B cell (primary cell): ENCODE data around the gene ERAP2. TPM values are rescaled to one million over a fixed set of nuclear protein-coding genes. Genes with fewer than 3 reads are reported as not detected.

Experiments used
- ATAC-seq: fragments of 200-7000 bp; cut with Tn5 transposase; one replicate; pipeline ENCODE4 v1.10.0; 2021; ENCODE audit warnings: low read depth, mild to moderate bottlenecking, moderate number of reproducible peaks, moderate library complexity
- CTCF ChIA-PET: fragments of 350-600 bp; sonication (Branson Sonifier 250); formaldehyde crosslinking; loops from one replicate; lab custom pipeline; 2021; ENCODE audit warnings: antibody characterized with exemption, inconsistent platforms; lab: Charles Lee
- POLR2A ChIA-PET: fragments of 350-600 bp; sonication (Branson Sonifier 250); formaldehyde crosslinking; loops from one replicate; lab custom pipeline; 2021; ENCODE audit warnings: antibody characterized with exemption; lab: Charles Lee
- DNase-seq: peaks from one replicate; pipeline ENCODE4 v3.0.0; 2013
- H2AFZ ChIP-seq: 2 replicates; pipeline ENCODE4 v1.6.1; 2012; ENCODE audit warnings: mild to moderate bottlenecking, low read depth, low read length; ENCODE audit not compliant: insufficient read depth, poor library complexity, severe bottlenecking
- H3K27ac ChIP-seq, 2 donors: 1 replicate in 1 of 2; 2 replicates in 1 of 2; pipeline ENCODE4 v1.5.1; 2012 to 2013; ENCODE audit warnings: low read length in 2 of 2, mild to moderate bottlenecking in 2 of 2, moderate library complexity in 1 of 2
- H3K27me3 ChIP-seq, 4 experiments: fragments of 200-600 bp in 1 of 4; sonication (generic) in 1 of 4; replicated peaks in 1 of 4; 1 replicate in 2 of 4; 2 replicates in 2 of 4; pipeline versions ENCODE4 v1.6.1 to v1.7.0; 2013 to 2016; ENCODE audit warnings: low read length in 3 of 4, mild to moderate bottlenecking in 2 of 4, mixed read lengths in 1 of 4, moderate library complexity in 1 of 4; ENCODE audit not compliant: insufficient read depth in 4 of 4, control insufficient read depth in 3 of 4; ENCODE audit errors: control extremely low read depth in 1 of 4
- H3K36me3 ChIP-seq, 2 experiments: replicated peaks in 1 of 2; 1 replicate in 1 of 2; 2 replicates in 1 of 2; pipeline versions ENCODE4 v1.6.1 to v1.7.1; 2013; ENCODE audit warnings: low read length in 1 of 2; ENCODE audit not compliant: insufficient read depth in 2 of 2, control insufficient read depth in 1 of 2; ENCODE audit errors: control extremely low read depth in 1 of 2, extremely low read depth in 1 of 2
- H3K4me1 ChIP-seq, 2 donors: fragments of 200-600 bp in 1 of 2; sonication (generic) in 1 of 2; 1 replicate in 1 of 2; 2 replicates in 1 of 2; pipeline versions ENCODE4 v1.5.1 to v1.6.1; 2013 to 2017; ENCODE audit warnings: low read length in 2 of 2; ENCODE audit not compliant: control insufficient read depth in 2 of 2, insufficient read depth in 2 of 2
- H3K4me2 ChIP-seq: replicated peaks from 2 replicates; pipeline ENCODE3; 2012; ENCODE audit warnings: mild to moderate bottlenecking, low read depth, low read length; ENCODE audit not compliant: poor library complexity, severe bottlenecking
- H3K4me3 ChIP-seq, 5 experiments: fragments of 200-600 bp in 1 of 5; sonication (generic) in 1 of 5; 1 replicate in 3 of 5; 2 replicates in 2 of 5; pipeline versions ENCODE4 v1.5.1 to v1.7.0; 2011 to 2016; ENCODE audit warnings: low read length in 4 of 5, mild to moderate bottlenecking in 4 of 5, low read depth in 2 of 5, control low read depth in 1 of 5, moderate library complexity in 1 of 5; ENCODE audit not compliant: insufficient read depth in 1 of 5; ENCODE audit errors: control extremely low read depth in 1 of 5, extremely low read depth in 1 of 5
- H3K79me2 ChIP-seq: fragments of 200-600 bp; sonication (generic); one replicate; pipeline ENCODE4 v1.6.0; 2016; ENCODE audit warnings: low read length; ENCODE audit not compliant: control insufficient read depth, insufficient read depth
- H3K9ac ChIP-seq: fragments of 200-600 bp; sonication (generic); 2 replicates; pipeline ENCODE4 v1.6.1; 2017; ENCODE audit warnings: mild to moderate bottlenecking, low read length, moderate library complexity
- H3K9me3 ChIP-seq, 3 donors: one replicate each; pipeline versions ENCODE4 v1.6.1 to v1.7.1; 2013; ENCODE audit warnings: low read length in 2 of 3; ENCODE audit not compliant: control insufficient read depth in 2 of 3, insufficient read depth in 1 of 3; ENCODE audit errors: control extremely low read depth in 1 of 3
- H4K20me1 ChIP-seq: 2 replicates; pipeline ENCODE4 v1.6.0; 2012; ENCODE audit warnings: mild to moderate bottlenecking, low read length; ENCODE audit not compliant: insufficient read depth, control insufficient read depth, poor library complexity, severe bottlenecking
- H3K27ac Mint-ChIP-seq: one replicate; pipeline ENCODE4 v1.8.0; 2021; ENCODE audit warnings: mixed read lengths
- H3K27me3 Mint-ChIP-seq: one replicate; pipeline ENCODE4 v1.8.0; 2021; ENCODE audit warnings: mixed read lengths
- H3K4me1 Mint-ChIP-seq: one replicate; pipeline ENCODE4 v1.8.0; 2021; ENCODE audit warnings: mixed read lengths
- H3K4me3 Mint-ChIP-seq: one replicate; pipeline ENCODE4 v1.8.0; 2021; ENCODE audit warnings: mixed read lengths
- H3K9me3 Mint-ChIP-seq: one replicate; pipeline ENCODE4 v1.8.0; 2022; ENCODE audit warnings: mixed read lengths; ENCODE audit not compliant: insufficient read depth
- EZH2 ChIP-seq: IDR thresholded peaks from 2 replicates; pipeline ENCODE4 v1.6.1; 2012; ENCODE audit warnings: borderline replicate concordance, low read depth, mild to moderate bottlenecking, moderate library complexity, low read length; ENCODE audit not compliant: insufficient read depth, poor library complexity, severe bottlenecking
- WGBS: methylation state at CpG from one replicate; pipeline ENCODE4 v1.1.5; 2013; ENCODE audit warnings: missing lambda C conversion rate; ENCODE audit not compliant: insufficient coverage; 5-methylcytosine and 5-hydroxymethylcytosine counted together
- intact Hi-C: fragments of 100-400 bp; cut with micrococcal nuclease; formaldehyde crosslinking; loops from one replicate; pipeline ENCODE4 v1.10.0; 2022
- polyA plus RNA-seq: library from polyadenylated mRNA; depleted of rRNA; stranded (reverse); fragments of >200 nt; gene quantifications from 2 replicates; pipeline ENCODE4 v1.2.3, GENCODE V29; 2012
- total RNA-seq, 2 donors: library from RNA; stranded (reverse); fragments of 120-200 nt in 1 of 2; gene quantifications; 1 replicate in 1 of 2; 2 replicates in 1 of 2; pipeline versions ENCODE4 v1.2.3 to v1.2.4, GENCODE V29; 2013 to 2022
- TF ChIP-seq, protein P1 (sequence below): fragments of 200-600 bp; IDR thresholded peaks from one replicate; pipeline ENCODE4 v1.8.0; 2022; ENCODE audit warnings: antibody characterized with exemption, mild to moderate bottlenecking

Gene ERAP2
- total and polyA plus RNA-seq, 2 donors (not counting 1 experiment from before 2014, with no cell fraction given) = 18.5 to 74.2 TPM

DNA sequence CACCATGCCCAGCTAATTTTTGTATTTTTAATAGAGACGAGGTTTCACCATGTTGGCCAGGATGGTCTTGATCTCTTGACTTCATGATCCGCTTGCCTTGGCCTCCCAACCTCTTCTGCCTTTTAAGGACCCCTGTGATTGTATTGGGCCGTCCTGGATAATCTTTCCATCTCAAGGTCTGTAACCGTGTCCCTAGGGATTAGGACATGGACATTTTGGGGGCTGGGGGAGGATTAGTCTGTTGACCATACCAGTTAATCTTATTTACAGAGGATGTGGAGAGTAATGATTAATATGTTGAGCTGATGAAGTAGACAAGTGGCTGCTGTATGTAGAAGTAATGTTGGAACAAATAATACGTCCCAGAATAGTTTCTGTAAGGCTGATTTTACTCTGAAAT, 82.7 kb downstream of the ERAP2 start:
- Histone ChIP-seq H3K4me3 (no peak overlapping the region), H3K79me2 (peaks cover 94% of the 10 kb centered on the region), H4K20me1 (peaks cover 16% of the 10 kb centered on the region), H3K9me3 (peaks cover 0 to 5% (median 0%) of the 10 kb centered on the region in 3 donors), H2AFZ (peak overlapping the region; percentile 3), H3K27me3 (no peaks in the 10 kb centered on the region), H3K9ac (no peak overlapping the region), H3K36me3 (no peaks in the 10 kb centered on the region), H3K4me1 (peaks cover 69 to 77% of the 10 kb centered on the region in 2 donors), H3K4me2 (peak overlapping the region; percentile 65), H3K27ac (peak overlapping the region; percentile 2 to 73)
- DNase-seq = no peak
- ChIA-PET CTCF (interaction anchor here (0.7 to 1.1 kb wide), 3 partner anchors 23 to 90 kb away, joined by 3 to 5 read pairs (median 4); partner anchors contain the start of gene LNPEP), POLR2A (interaction anchor here (0.7 to 2.1 kb wide), 3 partner anchors 23 to 63 kb away, joined by 6 to 10 read pairs (median 9); partner anchors contain the start of gene LNPEP)
- intact Hi-C loops = loop anchor here (1.0 kb wide), 1 partner anchor 23 kb away; the partner anchor contains the start of gene LNPEP
- 56% methylated on average over 2 of the region's 5 CpGs for WGBS
- peak overlapping the region; percentile 73 for H3K4me3 Mint-ChIP-seq
- TF ChIP-seq, protein P1, sequence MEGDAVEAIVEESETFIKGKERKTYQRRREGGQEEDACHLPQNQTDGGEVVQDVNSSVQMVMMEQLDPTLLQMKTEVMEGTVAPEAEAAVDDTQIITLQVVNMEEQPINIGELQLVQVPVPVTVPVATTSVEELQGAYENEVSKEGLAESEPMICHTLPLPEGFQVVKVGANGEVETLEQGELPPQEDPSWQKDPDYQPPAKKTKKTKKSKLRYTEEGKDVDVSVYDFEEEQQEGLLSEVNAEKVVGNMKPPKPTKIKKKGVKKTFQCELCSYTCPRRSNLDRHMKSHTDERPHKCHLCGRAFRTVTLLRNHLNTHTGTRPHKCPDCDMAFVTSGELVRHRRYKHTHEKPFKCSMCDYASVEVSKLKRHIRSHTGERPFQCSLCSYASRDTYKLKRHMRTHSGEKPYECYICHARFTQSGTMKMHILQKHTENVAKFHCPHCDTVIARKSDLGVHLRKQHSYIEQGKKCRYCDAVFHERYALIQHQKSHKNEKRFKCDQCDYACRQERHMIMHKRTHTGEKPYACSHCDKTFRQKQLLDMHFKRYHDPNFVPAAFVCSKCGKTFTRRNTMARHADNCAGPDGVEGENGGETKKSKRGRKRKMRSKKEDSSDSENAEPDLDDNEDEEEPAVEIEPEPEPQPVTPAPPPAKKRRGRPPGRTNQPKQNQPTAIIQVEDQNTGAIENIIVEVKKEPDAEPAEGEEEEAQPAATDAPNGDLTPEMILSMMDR = no peak
- no peak for TF ChIP-seq EZH2
- peaks cover 77% of the 10 kb centered on the region for H3K4me1 Mint-ChIP-seq
- no peak for ATAC-seq
- H3K9me3 Mint-ChIP-seq = no peaks in the 10 kb centered on the region
- no peaks in the 10 kb centered on the region for H3K27me3 Mint-ChIP-seq
- H3K27ac Mint-ChIP-seq = peak overlapping the region; percentile 91

DNA sequence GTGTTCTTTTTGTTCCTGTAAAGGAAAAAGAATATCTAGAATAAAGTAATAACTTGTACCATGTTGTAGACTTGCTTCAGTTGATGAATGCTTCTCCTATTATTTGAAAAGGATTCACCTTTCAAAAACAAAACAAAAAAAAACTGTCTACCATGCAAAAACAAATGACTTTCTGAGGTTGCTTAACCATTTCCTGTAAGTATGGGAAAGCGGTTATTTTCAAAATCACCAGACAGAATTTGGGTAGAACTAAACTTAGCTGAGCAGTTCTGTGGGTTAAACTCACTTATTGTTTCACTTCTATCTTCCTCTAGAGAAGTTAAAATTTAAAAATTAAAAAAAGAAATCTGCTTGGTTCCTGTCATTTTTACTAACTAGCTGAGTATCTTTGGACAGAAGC, 84.8 kb downstream of the ERAP2 start:
- POLR2A ChIA-PET = interaction anchor here (1.8 kb wide), 1 partner anchor 25 kb away, joined by 9 read pairs; the partner anchor contains the start of gene LNPEP
- DNase-seq = peak; percentile 68
- H3K9ac ChIP-seq = peak overlapping the region; percentile 40

More for the DNA sequence above, 84.8 kb downstream of the ERAP2 start:
- Mint-ChIP-seq H3K9me3 (no peaks in the 10 kb centered on the region), H3K4me1 (peaks cover 80% of the 10 kb centered on the region), H3K27ac (peak overlapping the region; percentile 85), H3K27me3 (no peaks in the 10 kb centered on the region), H3K4me3 (peak overlapping the region; percentile 75)
- Histone ChIP-seq H3K4me2 (peak overlapping the region; percentile 67), H3K27ac (peak overlapping the region in 1 of 2 donors; percentile 86), H4K20me1 (peaks cover 12% of the 10 kb centered on the region), H3K36me3 (peaks cover 0 to 3% of the 10 kb centered on the region in 2 experiments), H3K4me3 (peak overlapping the region in 2 of 5 experiments; percentile 0 to 22), H3K4me1 (peaks cover 62 to 77% of the 10 kb centered on the region in 2 donors), H3K79me2 (peaks cover 97% of the 10 kb centered on the region), H3K27me3 (no peaks in the 10 kb centered on the region), H2AFZ (no peak overlapping the region), H3K9me3 (no peaks in the 10 kb centered on the region)
- no peak for TF ChIP-seq EZH2
- TF ChIP-seq, protein P1 = no peak
- peak; percentile 59 for ATAC-seq
- no CpG with 5 or more reads among the region's 1 CpG for WGBS
- intact Hi-C loops = loop anchor here (1.0 to 5.0 kb wide), 3 partner anchors 16 to 64 kb away; no protein-coding TSS in a partner anchor
- CTCF ChIA-PET = interaction anchor here (0.6 to 1.4 kb wide), 5 partner anchors 33 to 94 kb away, joined by 3 read pairs; no protein-coding TSS in a partner anchor
